ENCODE results near the gene SLC39A5.
A peak's percentile ranks its signal among the peaks of the same experiment; 100 is the strongest.

Gene SLC39A5

GRCh38 chr12:56219840-56220239 is 10.0 kb upstream of the SLC39A5 start:
- DNase-seq = no peak

- no peak for DNase-seq
Observed at GRCh38 chr12:56220611-56221231, 9.1 kb upstream of the SLC39A5 start.

DNA sequence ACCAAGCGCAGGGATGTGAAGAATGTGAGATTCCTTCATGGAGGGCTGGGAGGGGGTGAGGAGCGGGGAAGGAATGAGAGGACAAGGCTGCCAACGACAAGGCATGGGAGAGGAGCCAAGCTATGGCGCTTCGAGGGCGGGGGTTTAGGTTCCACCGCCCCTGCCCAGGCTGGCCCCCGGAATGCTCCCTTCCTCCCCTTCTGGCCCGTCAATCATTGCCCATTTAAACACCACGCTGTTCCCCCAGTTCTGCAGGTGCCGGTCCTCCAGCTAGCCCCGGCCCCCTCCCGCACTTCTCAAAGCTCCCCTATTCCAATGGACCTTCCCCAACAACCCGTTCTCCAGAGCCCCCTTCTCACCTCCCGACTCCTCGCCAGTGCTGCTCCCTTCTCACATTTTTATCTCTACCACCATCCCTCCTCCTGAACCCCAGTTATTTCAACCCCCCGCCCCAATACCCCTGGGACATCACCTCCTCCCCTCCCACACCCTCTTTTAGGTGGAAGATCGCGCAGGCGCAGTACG is 8.6 kb upstream of the SLC39A5 start:
- DNase-seq = no peak

- DNase-seq = peak; percentile 90
Observed at GRCh38 chr12:56221757-56222530, 7.9 kb upstream of the SLC39A5 start, which contains the start of gene RNF41. Gene RNF41, minus strand, starts transcription at chr12:56221922. Its CDS starts 7,875 bp downstream, at chr12:56214047.

- no peak for DNase-seq
Observed at GRCh38 chr12:56222531-56222895, 7.3 kb upstream of the SLC39A5 start.

GRCh38 chr12:56223571-56224101 is 6.2 kb upstream of the SLC39A5 start:
- no peak for DNase-seq

- peak; percentile 95 for DNase-seq
Observed at GRCh38 chr12:56224102-56224701, 5.6 kb upstream of the SLC39A5 start, which contains the start of gene NABP2. Gene NABP2, plus strand, starts transcription at chr12:56224342. Its CDS starts 515 bp downstream, at chr12:56224857.

GRCh38 chr12:56224954-56225353 is 4.9 kb upstream of the SLC39A5 start:
- DNase-seq = no peak

GRCh38 chr12:56229082-56229481 is 769 bp upstream of the SLC39A5 start:
- DNase-seq = no peak

- DNase-seq = no peak
Observed at GRCh38 chr12:56230432-56231183, 757 bp downstream of the SLC39A5 start.

DNA sequence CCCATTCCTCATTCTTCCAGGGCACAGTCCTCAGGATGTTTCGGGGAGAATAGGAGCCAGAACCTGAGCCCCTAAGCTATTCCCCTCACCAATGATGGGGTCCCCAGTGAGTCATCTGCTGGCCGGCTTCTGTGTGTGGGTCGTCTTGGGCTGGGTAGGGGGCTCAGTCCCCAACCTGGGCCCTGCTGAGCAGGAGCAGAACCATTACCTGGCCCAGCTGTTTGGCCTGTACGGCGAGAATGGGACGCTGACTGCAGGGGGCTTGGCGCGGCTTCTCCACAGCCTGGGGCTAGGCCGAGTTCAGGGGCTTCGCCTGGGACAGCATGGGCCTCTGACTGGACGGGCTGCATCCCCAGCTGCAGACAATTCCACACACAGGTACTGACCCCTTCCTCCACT is 1.3 kb downstream of the SLC39A5 start:
- no peak for DNase-seq

- DNase-seq = no peak
Observed at GRCh38 chr12:56234746-56235436, 5.0 kb downstream of the SLC39A5 start.

DNA sequence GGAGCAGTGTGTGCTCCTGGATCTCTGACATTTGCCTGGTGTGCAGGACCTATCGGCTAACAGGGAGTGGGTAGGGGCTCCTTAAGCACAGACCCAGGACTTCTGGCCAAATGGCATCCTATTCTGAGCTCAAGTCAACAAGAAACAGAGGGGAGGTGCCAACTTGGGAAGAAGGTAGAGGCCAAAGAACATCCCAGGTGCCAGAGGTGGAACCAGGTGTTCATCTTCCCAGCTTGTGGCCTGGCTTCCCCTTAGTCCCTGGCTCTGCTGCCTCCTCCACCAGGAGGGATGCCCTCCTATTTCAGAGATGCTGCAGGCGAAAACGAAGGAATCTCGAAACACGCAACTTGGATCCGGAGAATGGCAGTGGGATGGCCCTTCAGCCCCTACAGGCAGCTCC is 6.2 kb downstream of the SLC39A5 start:
- no peak for DNase-seq

DNA sequence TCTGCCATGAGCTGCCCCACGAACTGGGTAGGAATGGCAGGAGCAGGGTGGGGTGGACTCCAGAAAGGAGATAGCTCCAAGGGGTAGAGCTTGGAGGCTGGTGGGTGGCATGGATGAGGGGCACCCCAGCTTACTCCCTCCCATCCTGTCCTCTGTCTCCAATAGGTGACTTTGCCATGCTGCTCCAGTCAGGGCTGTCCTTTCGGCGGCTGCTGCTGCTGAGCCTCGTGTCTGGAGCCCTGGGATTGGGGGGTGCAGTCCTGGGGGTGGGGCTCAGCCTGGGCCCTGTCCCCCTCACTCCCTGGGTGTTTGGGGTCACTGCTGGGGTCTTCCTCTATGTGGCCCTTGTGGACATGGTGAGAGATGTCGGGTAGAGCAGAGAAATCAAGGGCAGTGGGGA is 7.1 kb downstream of the SLC39A5 start:
- no peak for DNase-seq

DNA sequence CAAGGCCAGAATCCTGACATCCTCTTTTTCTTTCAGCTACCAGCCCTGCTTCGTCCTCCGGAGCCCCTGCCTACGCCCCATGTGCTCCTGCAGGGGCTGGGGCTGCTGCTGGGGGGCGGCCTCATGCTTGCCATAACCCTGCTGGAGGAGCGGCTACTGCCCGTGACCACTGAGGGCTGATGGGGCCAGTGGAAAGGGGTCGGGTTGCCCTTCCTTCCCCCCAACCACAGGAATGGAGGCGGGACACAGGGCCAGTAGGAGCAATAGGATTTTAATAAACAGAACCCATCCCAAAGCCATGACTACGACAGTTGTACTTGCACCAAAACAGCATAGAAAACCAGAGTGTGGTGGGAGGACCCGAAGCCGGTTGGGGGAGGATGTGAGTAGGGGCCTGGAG is 7.7 kb downstream of the SLC39A5 start:
- DNase-seq = no peak

DNA sequence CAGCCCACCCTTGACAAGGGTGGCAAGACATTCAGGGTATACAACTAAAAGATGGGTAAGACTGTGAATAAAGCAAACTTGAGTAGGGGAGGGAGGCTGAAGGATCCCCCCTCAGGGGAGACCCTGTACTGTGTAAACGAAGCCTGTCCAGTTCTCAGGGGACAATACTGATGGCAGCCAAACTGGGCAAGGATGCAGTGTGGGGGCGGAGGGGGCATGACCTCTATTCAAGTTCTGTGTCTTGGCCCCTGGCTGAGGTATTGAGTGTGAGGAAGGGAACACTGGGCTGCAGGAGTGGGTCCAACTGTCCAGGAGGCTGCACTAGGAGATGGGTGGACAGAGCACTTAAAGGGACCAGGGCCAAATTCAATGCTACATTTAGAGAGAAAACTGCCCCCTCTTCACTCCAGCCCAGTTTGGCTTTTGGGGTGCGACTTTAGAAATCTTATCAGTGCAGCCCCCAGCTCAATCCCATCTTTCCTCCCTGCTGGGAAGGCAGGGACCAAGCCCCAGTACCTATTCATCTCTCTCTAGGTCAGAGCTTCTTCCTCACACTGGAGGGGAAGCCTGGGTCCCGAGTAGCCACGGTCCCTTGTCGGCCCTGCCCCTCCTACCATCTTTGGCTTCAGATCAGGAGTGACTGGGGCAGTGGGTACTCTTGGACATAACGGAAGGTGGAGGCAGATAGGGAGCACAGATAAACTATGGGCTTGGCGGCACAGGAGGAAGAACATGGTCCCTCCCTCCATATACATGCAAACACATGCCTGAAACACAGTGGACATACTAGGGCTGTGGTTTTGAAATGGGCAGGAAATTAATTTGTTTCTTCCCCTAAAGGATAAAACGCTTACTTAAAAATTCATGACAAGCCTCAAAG is 11.8 kb downstream of the SLC39A5 start:
- no peak for DNase-seq

GRCh38 chr12:56242986-56243385 is 13.1 kb downstream of the SLC39A5 start:
- no peak for DNase-seq

GRCh38 chr12:56243731-56244181 is 13.9 kb downstream of the SLC39A5 start:
- DNase-seq = no peak

DNA sequence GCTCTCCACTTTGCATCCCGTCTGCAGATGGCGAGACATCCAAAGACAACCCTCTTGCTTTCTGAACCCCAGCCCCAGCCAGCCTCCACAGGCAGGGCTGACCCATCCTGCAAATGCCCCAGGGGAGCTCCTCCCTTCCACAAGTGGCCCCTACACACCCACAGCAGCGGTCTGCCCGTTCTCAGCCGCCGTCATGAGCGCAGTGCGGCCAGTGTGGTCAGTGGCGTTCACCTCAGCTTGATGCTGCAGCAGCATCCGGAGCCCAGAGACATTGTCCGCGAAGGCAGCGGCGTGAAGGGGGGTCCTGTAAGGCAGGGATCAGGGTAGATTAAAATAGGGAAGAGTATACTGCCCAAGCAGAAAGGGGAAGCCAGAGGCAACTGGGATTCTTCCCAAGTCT is 14.6 kb downstream of the SLC39A5 start:
- no peak for DNase-seq

DNA sequence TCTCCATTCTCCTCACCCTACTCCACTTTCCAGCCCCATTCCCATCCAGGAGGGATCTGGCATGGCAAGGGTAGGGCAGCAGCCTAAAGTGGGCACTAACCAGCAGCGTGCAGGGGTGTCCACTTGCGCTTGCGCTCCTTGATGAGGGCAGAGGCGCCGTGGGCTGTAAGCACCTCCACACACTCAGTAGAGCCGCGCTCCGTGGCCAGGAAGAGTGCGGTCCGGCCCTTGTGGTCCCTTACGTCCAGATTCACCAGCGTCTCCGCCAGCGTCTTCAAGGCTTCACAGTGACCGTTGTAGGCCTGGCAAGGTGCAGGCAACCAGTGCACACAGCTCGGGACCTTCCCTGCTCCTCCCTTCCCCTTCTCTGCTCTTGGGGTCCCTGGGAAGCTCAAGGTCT is 18.1 kb downstream of the SLC39A5 start:
- DNase-seq = no peak

DNA sequence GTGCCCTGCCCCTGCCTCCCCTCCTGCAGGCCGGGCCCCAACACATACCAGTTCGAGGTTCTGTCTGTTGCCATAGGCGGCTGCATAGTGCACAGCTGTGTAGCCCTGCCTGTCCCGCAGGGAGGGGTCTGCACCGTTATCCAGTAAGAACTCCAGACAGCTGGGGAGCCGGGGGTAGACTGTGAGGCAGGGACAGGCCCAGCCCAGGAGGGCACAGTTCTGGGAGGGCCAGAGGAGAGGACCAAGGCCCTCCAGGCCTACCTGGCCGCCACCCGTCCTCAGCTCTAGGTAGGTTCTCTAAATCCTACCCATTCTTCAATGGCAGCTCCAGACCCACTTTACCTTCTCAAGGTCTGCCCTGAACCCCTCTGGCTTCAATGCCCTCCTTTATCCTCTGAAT is 18.9 kb downstream of the SLC39A5 start:
- DNase-seq = no peak
